Measurements from ENCODE around the gene DAW1. TPM values are rescaled to one million over a fixed set of nuclear protein-coding genes. Genes with fewer than 3 reads are reported as not detected.
"Not testable (repeated sequence)": the region's sequence is repeated elsewhere in the genome, so short reads cannot be mapped to it uniquely, and the experiment has no call there.

The DAW1 gene
- total RNA-seq, 1 donor from 2014 or later, result not detected

GRCh38 chr2:227834916-227835650 is 36.3 kb upstream of the DAW1 start:
- Histone ChIP-seq H3K9me3 (no peaks in the 10 kb centered on the region), H3K4me1 (no peaks in the 10 kb centered on the region), H3K36me3 (no peaks in the 10 kb centered on the region), H3K27me3 (no peaks in the 10 kb centered on the region), H3K4me3 (no peak overlapping the region), H3K27ac (no peak overlapping the region)
- intact Hi-C loops (cut with DNase I), result no loop called here
- TF ChIP-seq, protein P1, sequence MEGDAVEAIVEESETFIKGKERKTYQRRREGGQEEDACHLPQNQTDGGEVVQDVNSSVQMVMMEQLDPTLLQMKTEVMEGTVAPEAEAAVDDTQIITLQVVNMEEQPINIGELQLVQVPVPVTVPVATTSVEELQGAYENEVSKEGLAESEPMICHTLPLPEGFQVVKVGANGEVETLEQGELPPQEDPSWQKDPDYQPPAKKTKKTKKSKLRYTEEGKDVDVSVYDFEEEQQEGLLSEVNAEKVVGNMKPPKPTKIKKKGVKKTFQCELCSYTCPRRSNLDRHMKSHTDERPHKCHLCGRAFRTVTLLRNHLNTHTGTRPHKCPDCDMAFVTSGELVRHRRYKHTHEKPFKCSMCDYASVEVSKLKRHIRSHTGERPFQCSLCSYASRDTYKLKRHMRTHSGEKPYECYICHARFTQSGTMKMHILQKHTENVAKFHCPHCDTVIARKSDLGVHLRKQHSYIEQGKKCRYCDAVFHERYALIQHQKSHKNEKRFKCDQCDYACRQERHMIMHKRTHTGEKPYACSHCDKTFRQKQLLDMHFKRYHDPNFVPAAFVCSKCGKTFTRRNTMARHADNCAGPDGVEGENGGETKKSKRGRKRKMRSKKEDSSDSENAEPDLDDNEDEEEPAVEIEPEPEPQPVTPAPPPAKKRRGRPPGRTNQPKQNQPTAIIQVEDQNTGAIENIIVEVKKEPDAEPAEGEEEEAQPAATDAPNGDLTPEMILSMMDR (IDR thresholded peaks at IDR 0.05), result no peak
- no peak for DNase-seq (ENCODE audit: low spot score in 2 of 2)

GRCh38 chr2:227839339-227840129 is 31.9 kb upstream of the DAW1 start:
- H3K27ac ChIP-seq; intact Hi-C loops (cut with DNase I); H3K27me3 ChIP-seq; H3K9me3 ChIP-seq; DNase-seq (ENCODE audit: low spot score in 2 of 2); H3K36me3 ChIP-seq; H3K4me1 ChIP-seq; H3K4me3 ChIP-seq: not testable (repeated sequence)

- no peaks in the 10 kb centered on the region for H3K9me3 ChIP-seq
- H3K4me1 ChIP-seq, result no peaks in the 10 kb centered on the region
- no peaks in the 10 kb centered on the region for H3K36me3 ChIP-seq
- H3K4me3 ChIP-seq, result no peak overlapping the region
- no peak overlapping the region for H3K27ac ChIP-seq
- intact Hi-C loops (cut with DNase I), result no loop called here
- TF ChIP-seq, protein P1 (IDR thresholded peaks at IDR 0.05), result no peak
- no peak for DNase-seq (ENCODE audit: low spot score in 2 of 2)
- no peaks in the 10 kb centered on the region for H3K27me3 ChIP-seq
Observed at GRCh38 chr2:227846831-227847230, 24.6 kb upstream of the DAW1 start.

- intact Hi-C loops (cut with DNase I), result no loop called here
- TF ChIP-seq, protein P1 (IDR thresholded peaks at IDR 0.05), result no peak
- H3K36me3 ChIP-seq, result no peaks in the 10 kb centered on the region
Observed at GRCh38 chr2:227848146-227848545, 23.3 kb upstream of the DAW1 start.

GRCh38 chr2:227848586-227848985 is 22.8 kb upstream of the DAW1 start:
- TF ChIP-seq, protein P1 (IDR thresholded peaks at IDR 0.05), result no peak
- Histone ChIP-seq H3K9me3 (no peaks in the 10 kb centered on the region), H3K27me3 (no peaks in the 10 kb centered on the region), H3K27ac (no peak overlapping the region), H3K4me1 (peaks cover 0 to 3% of the 10 kb centered on the region in 2 donors), H3K4me3 (no peak overlapping the region), H3K36me3 (no peaks in the 10 kb centered on the region)
- intact Hi-C loops (cut with DNase I), result no loop called here
- no peak for DNase-seq (ENCODE audit: low spot score in 2 of 2)

More at GRCh38 chr2:227848146-227848545, 23.3 kb upstream of the DAW1 start:
- Histone ChIP-seq H3K27ac (no peak overlapping the region), H3K9me3 (no peaks in the 10 kb centered on the region), H3K27me3 (no peaks in the 10 kb centered on the region), H3K4me3 (no peak overlapping the region), H3K4me1 (no peaks in the 10 kb centered on the region)
- no peak for DNase-seq (ENCODE audit: low spot score in 2 of 2)

GRCh38 chr2:227849906-227850305 is 21.5 kb upstream of the DAW1 start:
- TF ChIP-seq, protein P1 (IDR thresholded peaks at IDR 0.05), result no peak
- no peak for DNase-seq (ENCODE audit: low spot score in 2 of 2)
- no peaks in the 10 kb centered on the region for H3K9me3 ChIP-seq

More at GRCh38 chr2:227849906-227850305, 21.5 kb upstream of the DAW1 start:
- H3K4me3 ChIP-seq, result no peak overlapping the region
- H3K4me1 ChIP-seq, result peaks cover 0 to 6% of the 10 kb centered on the region in 2 donors
- intact Hi-C loops (cut with DNase I), result no loop called here
- H3K36me3 ChIP-seq, result no peaks in the 10 kb centered on the region
- no peaks in the 10 kb centered on the region for H3K27me3 ChIP-seq
- no peak overlapping the region for H3K27ac ChIP-seq
